Stimulated activated CD4-positive, alpha-beta T cell treated with anti-CD3 and anti-CD28 coated beads, Interleukin-4, amount 100 ng/mL, for 48 hours (primary cell): ENCODE results near the gene AKR7A3.
A peak's percentile ranks its signal among the peaks of the same experiment; 100 is the strongest.

Experiments
- DNase-seq, 2 donors: peaks; one replicate each; pipeline ENCODE4 v3.0.0-alpha.2; 2020; ENCODE audit warnings: low read depth in 2 of 2

AKR7A3 gene

DNA sequence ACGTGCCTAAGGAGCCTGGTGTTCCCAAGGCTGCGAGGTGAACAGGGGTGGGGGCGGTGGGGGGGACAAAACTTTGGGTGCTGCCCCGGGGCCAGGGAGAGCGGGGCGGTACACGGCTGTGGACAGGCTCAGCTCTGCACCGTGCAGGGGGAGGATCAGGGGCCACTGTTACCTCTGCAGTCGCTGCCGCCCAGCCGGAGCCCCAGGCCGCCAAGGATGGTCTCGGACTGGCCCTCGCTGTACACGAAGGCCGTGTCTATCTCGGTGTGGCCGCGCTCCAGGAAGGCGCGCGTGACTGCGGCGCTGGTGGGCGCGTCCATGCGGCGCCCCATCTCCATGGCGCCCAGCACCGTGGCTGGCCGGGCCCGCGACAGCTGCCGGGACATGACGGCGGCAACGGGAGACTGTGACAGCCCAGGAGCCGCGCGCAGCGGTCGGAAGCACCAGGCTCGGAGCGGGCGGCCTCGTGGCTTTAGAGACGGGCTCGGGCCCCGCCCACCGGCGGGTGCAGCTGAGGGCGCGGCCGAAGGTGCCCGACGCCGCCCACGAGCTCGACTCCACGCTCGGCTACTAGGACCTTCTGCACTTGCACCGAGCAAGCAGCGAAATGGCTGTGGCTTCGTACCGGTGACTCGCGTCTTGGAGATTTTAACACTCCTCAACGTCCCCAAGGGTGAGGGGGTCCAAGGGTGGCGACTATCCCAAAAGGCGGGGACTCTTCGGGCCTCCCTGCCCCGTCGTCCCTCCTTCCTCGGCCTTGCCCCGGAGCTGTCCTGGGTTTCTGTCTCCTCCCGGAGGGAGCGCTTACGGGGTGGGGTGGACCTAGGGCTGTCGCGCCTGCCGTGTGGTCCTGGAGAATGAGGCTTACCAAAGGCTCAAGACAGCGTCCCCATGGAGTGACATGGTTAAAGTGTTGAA is at the start of gene AKR7A3:
TSS of gene AKR7A3 (minus strand) at position 447 of the 918 bp plus-strand sequence. CDS start at position 386, 61 bp downstream.
- peak; percentile 50 to 55 for DNase-seq

DNA sequence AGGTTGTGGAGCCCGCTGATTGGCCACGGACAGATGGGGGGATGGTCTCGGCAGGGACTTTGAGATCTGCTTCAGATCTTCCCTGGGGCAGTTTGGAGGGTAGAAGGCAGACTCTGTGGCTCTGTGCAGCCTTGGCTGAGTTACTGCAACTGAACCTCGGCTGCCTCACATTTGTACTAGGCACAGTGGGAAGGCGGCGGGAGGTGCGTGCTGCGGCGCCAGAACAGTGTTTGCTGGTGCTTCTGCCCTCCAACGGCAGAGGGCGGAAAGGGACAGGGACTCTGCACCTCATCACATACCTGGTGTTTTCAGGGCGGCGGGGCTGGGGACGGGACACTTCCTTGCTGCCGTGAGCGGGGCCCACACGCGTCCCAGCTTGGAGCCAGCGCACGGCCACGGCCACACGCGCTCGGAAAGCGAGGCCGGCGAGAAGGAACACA is 49.8 kb upstream of the AKR7A3 start:
- DNase-seq, result no peak

DNA sequence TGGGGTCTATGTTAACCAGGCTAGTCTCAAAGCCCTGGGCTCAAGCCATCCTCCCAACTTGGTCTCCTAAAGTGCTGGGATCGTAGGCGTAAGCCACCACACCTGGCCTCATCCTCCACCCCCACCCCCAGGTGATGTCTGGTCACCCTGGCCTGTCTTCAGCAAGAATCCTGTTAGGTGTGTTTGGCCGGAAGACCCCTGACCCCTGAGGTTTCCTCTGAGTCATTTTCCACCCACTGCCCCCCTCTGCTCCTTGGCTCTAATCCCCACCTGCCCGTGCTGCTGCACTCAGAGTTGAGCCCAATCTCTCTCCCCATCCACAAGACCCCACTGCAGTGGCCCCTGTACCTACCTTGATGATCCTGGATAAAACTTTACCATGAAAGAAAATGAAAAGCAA is 48.7 kb upstream of the AKR7A3 start:
- no peak for DNase-seq

DNA sequence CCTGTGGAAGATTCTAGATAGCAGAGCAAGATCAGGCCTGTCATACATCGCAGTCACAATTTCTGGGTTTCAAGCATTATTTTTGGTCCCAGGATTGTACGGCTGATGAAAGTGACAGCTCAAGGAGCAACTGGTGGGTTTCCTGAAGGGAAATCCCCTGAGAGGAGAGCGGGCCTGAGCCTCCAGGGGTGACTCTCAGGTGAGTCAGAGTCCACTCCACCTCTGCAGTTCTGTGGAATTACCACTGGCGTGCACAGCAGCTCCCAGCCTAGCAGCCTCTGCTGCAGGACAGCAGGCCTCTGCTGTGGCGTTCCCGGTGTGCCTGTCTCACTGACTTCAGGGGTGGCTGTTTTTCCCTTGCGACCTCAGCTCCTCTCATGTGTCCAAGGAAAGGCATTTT is 48.0 kb upstream of the AKR7A3 start:
- DNase-seq, result peak; percentile 47 to 67

DNA sequence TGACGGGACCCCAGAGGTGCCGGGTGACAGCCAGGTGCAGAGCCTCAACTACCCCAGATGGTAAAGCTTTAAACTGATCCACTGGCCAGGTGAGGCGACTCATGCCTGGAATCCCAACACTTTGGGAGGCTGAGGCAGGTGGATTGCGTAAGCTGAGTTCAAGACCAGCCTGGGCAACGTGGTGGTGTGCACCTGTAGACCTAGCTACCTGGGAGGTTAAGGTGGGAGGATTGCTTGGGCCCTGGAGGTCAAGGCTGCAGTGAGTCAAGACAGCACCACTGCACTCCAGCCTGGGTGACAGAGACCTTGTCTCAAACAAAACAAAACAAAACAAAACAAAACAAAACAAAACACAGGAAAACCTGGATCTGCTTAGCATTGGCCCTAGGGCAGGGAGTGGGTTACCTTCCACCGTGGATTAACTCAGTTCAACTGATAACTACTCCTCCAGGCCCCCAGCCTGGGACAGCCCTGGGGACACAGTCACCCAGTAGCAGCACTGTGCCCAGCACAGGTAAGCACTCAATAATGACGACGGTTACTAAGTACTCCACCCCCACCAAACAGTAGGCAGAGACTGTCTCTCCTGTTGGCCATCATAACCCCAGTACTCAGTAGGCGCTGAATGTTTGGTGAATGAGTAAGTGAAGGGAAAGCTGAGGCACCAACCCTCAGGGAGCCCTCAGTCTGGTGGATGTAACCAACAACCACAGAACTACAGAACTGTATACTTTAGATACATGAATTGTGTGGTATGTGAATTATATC is 45.2 kb upstream of the AKR7A3 start:
- DNase-seq, result no peak

DNA sequence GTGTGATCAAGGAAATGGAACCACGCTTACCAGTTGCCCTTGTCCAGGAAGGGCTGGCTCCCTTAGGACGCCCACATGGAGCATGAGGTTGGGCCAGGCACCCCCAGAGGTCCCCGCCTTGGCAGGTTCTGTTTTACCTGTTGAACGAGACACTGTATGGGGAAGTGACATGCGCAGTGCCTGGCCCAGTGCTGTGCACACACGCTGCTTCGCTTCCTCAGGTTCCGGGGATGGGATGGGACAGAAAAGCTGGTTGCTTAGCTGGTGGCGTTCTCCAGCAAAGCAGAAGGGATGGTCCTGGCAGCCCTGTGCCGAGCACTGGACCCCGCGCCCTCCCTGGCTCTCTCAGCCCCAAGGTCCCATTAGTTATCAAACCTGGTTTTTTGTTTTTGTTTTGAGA is 44.3 kb upstream of the AKR7A3 start:
- no peak for DNase-seq

DNA sequence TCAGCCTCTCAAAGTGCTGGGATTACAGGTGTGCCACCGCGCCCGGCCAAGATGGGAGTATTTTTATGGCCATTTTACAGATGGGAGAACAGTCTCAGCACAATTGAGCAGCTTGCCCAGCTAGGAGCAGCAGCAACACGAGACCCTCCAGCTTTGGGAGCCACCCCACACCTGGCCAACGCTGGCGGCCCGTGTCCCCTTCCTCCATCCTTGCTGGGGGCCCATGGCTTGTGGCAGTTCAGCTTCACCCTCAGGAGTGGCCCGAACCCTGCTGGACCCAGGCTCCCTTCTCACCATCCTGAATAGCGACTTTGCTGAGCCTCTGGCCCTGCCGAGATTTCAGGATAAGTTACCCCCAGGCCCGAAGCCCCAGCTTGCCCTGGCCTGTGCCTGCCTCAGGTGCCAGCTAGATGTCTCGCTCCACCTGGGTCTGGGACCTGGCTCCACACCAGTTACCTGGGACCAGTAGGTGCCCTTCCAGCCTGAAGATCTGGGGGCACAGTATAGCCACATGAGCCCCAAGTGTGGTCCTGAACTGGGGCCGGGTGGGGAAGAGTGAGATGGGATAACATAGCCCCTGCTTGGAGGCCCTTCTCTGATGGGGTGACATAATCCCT is 42.8 kb upstream of the AKR7A3 start:
- no peak for DNase-seq

DNA sequence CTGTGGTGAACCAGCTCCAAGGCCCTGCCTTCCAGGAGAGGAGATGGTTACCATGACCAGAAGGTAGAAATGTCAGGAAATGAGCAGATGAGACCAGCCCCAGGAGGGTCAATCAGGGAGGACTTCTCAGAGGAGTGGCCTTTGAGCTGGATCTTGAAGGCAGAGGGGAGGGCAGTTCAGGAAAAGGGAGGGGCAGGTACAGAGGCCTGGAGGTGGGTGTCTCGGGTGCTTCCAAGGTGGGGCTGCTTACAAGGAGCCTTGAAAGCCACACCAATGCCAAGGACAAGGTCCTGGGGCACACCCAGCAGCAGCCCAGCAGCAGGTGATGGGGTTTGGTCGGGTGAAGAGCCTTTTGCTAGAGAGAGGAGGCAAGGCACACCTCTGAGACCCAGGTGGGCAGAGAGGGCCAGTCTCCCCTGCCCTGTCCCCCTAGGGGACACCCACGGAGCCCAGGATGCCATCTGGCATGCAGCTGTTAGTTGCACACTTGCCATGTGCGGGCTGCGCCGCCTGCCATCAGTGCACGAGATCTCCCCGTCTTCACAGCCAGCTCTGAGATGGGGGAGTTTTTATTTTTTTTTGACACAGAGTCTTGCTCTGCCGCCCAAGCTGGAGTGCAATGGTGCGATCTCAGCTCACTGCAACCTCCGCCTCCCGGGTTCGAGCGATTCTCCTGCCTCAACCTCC is 42.0 kb upstream of the AKR7A3 start:
- DNase-seq, result no peak

DNA sequence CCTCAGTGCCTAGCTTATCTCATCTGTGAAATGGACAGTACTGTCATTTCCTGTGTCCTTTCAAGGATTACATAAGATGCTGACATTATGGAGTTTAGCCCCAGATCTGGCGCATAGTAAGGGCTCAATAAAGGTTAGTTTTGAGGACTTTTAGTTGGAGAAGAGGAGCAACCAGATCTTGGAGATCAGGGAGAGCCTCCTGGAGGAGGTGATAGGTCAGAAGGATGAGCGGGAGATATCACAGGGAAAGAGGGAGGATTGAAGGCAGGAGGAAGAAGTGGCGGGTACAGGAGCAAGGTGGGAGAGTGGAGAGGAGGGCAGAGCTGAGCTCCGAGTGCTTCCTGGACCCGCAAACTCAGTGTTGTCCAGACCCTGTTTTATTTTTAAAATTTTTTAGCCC is 41.0 kb upstream of the AKR7A3 start:
- no peak for DNase-seq

DNA sequence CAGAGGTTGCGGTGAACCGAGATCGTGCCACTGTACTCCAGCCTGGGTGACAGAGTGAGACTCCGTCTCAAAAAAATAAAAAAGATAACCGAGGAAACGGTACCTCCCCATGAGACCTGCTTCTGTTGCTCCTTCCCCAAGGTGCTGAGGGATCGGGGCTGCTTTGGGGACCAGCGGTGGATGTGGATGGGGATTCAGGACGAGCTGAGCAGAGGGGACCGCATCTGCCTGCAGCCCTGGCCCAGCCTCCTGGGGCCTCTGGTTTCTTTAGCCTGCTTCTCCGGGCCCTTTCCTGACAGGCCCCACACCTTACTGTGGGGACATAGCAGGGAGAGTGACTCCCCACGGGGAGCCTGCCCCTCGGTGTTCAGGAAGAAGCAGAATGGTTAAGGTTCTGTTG is 40.6 kb upstream of the AKR7A3 start:
- DNase-seq, result no peak

DNA sequence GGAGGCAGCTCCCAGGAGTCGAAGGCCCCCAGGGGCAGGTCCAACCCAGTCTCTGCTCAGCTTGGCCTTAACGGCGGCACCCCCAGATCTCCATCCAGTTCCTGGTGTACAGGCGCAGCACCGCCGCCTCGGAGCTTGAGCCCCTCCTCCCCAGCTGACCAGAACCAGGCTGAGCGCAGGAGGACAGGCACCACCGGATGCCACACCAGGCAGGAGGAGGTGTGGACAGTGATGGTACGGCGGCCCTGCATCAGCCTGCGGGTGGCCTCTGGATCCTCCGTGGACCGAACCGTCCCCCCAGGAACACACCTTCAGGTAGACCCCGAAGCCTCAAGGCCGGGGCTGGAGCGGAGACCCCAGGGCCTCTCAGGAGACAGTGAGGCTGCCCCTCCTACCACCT is 39.9 kb upstream of the AKR7A3 start:
- DNase-seq, result no peak

DNA sequence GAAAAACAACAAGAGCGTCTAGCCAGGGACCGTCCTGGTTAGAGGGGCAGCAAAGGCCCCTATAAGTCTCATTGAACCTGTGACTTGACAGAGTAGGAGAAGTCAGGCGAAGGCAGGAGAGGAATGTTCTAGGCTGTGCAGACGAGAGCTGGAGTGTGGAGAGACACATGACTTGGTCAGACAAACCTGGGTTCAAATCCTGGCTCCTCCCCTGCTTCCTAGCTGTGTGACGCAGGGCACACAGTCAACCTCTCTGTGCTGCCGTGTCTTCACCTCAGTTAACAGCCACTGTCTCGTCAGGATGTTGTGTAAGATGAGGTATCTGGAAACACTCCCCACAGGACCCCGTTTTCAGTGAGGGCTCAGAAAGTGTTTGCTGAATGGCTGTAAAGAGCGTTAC is 39.2 kb upstream of the AKR7A3 start:
- no peak for DNase-seq

DNA sequence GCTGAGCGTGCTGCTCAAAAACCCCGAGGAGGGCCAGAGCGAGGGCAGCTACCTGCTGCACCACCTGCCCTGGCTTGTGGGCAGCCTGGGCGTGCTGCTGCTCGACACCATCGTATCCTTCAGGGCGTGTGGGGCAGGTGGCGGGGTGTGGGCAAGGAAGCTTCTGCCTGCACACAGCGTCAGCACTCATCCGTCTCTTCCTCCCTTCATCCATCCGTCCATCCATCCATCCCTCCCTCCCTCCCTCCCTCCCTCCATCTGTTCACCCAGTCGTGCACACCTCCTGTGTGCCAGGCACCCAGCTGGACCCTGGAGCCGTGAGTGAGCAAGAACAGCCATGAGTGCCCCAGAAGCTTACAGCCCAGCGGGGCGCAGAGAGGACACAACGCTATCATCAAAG is 38.7 kb upstream of the AKR7A3 start:
- no peak for DNase-seq

DNA sequence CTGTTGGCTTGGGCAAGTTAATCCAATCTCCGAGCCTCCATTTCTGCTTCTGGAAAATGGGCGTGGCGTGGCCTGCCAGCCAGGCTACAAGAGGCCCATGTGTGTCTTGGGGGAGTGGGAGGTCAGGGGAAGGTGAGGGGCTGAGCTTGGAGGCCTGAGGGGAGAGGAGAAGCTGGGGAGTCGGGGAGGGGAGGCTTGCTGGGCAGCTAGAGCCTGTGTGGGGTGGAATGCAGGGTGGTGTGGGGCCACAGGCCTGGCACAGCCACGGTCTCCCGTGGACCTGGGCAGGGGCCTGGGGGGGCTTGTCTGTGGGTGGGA is 38.1 kb upstream of the AKR7A3 start:
- no peak for DNase-seq

DNA sequence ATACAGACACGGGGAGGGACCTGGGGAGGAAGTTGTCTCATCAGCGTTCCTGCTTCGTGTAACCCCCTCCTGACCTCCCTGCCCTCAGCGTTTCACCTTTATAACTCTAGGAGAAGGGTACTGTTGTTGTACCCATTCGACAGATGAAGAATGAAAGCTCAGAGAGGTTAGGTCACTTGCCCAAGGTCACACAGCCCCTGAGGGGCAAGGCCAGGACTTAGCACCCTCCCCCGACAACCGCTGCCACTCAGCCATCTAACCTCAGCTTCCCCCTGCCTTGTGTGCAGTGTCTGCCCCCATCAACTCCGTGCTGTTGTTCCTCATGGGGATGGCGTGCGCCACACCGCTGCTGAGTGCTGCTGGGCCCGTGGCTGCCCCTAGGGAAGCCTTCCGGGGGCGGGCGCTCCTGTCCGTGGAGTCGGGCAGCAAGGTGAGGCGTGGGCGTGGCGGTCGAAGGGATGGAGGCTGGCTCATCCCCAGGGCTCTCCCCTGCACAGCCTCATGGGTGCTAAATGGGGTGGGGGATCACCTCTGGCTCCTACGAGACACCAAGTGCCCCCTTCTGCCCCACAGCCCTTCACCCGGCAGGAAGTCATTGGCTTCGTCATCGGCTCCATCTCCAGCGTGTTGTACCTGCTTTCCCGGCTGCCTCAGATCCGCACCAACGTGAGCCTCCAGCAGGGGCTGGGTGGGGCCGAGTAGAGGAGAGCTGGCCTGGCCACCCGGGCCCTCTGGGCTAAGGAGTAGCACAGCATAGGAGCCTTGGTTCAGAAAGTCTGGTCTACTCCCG is 37.6 kb upstream of the AKR7A3 start:
- no peak for DNase-seq

DNA sequence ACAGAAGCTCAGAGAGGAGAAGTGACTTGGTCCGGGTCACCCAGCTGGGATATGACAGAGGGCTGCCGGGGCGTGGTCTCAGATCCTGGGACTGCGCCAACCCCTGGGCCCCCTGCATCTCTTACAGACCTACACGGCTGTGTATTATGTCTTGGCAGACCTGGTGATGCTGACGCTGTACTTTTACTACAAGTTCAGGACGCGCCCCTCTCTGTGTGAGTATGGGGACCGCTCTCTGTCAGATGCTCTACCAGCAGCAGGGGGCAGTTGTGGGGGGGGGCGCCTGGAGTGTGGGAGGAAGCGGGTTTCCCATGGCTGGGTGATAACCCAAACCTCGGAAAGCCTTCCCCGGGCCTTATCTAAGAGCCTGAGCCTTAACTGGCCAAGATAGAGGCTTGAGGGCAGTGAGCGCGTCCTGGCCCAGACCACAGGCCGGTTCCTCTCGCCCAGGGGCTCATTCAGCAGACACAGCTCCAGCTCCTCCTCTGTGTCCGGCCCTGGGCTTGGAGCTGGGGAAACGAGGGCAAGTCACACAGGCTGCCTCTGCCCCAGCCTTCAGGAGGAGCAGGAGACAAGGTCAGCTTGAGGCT is 36.9 kb upstream of the AKR7A3 start:
- DNase-seq, result no peak

DNA sequence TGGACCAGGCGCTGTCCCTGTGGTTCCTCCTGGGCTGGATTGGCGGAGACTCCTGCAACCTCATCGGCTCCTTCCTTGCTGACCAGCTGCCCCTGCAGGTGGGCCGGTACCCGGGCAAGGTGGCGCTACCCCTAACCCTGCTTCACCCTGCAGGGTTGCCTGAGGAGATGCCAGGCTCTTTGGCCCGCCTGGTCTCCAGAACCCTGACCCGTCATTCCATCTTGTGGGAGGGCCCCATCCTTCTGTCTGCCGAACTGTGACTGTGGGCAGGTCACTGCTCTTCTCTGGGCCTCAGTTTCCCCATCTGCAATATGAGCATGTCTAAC is 36.1 kb upstream of the AKR7A3 start:
- DNase-seq, result no peak

DNA sequence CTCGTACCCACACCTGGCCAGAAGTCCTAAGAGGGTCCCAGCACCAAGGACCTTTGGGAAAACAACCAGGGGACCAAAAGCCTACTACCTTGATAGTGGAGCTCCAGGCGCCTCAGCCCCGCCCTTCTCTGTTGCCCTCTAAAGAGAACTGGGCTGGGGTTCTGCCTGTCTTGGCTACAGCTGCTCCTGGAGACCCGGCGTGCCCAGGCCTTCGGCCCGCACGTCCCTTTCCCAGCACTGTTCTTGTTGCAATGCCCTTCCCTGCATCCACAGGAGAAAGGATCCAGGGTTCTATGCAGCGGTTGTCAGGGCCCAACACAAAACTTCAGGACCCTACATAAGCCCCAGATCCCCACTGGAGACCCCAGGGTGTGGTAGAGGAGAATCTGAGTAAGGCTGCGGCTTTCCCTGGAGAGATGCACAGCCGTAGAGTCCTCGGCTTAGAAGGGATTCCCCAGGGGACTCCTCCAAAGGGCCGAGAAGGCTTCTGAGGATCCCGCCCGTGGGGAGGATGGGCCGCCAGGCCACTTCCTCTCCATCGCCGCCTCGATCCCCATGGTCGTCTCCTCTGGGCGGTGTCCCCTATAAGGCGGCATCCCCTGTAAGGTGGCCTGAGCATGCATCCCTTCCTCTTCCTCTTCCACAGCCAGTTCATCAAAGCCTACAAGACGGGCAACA is 35.6 kb upstream of the AKR7A3 start:
- DNase-seq, result no peak

DNA sequence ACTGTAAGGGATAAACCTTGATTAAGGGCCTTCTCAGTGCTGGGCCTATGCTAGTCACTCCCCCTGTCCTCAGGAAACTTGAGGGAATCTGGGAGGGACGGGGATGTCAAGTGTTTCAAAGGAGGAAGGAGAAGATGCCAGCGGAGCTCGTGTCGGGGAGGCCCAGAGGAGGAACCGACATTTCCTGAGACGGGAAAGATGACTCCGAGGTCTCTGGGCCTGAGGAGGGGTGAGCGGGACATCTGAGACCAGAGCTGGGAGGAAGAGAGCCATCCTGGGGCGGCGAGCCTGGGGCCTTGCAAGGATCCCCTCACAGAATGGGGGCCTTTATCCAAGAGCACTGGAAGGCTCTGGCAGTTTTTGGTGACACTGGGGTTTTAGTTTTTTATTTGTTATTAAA is 33.9 kb upstream of the AKR7A3 start:
- DNase-seq, result no peak

DNA sequence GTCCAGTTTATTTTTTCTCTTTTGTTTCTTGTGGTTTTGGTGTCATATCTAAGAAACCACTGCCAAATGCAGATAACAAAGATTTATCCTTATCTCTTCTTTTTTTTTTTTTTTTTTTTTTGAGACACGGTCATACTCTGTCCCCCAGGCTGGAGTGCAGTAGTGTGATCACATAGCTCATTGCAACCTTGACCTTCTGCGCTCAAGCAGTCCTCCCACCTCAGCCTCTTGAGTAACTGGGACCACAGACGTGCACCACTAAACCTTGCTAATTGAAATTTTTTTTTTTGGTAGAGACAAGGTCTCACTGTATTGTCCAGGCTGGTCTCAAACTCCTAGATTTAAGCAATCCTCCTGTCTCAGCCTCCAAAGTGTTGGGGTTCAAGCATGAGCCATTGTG is 32.5 kb upstream of the AKR7A3 start:
- DNase-seq, result no peak

DNA sequence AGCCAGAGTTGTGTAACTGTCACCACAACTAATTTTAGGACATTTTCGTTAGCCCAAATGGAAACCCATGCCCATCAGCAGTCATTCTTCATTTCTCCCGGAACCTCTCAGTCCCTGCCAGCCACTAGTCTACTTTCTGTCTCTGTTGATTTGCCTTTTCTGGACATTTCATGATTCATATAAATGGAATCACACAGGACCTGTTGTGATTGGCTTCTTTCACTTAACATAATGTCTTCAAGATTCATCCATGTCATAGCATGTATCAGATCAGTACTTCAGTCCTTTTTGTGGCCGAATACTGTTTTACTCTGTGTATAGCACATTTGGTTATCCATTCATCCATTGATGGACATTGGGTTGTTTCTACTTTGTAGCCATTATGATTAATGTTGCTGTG is 30.6 kb upstream of the AKR7A3 start:
- DNase-seq, result no peak
